Measurements from ENCODE around the gene TRMU. TPM values are rescaled to one million over a fixed set of nuclear protein-coding genes. Genes with fewer than 3 reads are reported as not detected.

The TRMU gene
- polyA plus RNA-seq, 1 donor = 30.1 TPM

DNA sequence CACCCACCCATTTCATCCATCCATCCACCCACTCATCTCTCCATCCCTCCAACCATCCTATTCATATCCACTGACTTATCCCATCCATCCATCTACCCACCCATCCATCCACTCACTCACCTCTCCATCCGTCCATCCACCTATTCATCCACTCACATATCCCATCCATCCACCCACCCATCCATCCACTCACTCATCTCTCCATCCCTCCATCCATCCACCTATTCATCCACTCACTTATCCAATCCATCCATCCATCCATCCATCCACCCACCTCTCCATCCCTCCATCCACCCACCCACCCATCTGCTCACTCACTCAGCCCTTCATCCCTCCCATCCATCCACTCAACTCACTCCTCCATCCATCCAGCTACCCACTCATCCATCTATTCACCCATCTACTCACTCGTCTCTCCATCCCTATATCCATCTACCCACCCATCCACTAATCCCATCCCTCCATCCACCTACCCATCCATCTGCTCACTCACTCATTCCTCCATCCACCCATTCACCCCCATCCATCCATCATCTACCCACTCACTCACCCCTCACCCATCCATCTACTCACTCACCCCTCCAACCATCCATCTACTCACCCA, 36.2 kb downstream of the TRMU start:
- DNase-seq = no peak

DNA sequence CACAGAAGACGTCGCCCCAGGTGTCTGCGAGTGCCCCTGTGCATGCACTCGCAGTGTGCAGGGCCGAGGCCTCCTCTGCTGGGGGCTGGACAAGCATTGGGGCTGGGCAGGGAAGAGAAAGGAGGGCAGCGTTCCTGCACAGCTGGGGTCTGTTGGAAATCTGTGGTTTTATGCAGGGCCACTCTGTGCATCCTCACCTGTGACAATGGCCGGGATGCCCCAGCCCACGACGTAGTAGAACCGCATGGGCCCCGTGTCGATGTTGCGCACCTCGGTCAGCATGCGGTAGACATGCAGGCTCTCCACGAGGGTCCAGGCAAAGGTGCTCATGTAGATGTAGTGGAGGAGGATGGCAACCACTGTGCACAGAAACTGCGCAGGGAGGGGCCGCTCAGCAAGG, 37.2 kb downstream of the TRMU start:
- no peak for DNase-seq

DNA sequence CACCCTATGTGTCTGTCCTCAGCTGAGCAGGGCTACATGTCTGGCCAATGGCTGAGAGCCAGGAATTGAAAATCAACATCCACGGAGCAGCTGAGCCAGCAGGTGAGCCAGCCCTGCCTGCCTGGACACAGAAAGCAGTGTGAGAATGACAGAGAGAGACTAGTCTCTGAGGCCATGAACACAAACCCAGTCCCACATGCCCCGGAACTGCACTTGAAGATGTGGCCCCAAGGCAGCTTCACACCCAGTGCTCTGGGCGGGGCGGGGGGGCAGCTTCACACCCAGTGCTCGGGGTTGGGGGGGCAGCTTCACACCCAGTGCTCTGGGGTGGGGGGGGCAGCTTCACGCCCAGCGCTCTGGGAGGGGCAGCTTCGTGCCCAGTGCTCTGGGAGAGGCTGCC, 37.6 kb downstream of the TRMU start:
- DNase-seq = no peak

DNA sequence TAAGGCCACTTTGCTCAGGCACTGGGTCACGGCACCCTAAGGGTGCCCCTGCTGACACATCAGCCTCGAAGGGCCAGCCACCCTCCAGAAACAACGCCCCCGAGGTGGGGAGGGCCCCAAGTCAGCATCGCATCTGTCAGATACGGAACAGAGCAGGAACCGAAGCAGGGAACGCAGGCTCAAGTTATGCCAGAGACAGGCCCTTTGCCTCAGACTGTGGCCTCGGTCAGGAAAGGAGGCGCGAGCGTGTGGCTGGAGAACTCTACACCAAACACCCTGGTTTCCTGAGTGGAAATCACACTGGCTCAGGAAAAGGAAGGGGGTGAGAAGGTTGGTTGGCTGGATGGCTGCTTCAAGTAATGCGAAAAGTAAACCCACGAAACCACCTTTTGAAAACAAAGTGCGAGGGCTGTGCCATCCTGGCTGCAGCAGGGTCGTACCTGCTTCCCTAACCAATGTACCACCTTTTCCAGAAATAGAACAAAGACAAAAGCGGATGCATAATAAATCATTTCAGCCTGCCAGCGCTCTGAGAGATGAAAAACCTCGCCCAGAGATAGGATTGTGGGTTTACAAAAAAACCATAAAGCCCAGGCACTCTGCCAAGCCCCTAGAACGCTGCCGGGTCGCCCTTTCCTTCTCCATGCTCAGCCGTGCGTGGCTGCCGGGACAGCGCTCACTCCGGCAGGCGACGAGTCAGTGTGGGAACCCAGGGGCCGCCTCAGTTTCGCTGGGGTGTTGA, 38.6 kb downstream of the TRMU start:
- no peak for DNase-seq

DNA sequence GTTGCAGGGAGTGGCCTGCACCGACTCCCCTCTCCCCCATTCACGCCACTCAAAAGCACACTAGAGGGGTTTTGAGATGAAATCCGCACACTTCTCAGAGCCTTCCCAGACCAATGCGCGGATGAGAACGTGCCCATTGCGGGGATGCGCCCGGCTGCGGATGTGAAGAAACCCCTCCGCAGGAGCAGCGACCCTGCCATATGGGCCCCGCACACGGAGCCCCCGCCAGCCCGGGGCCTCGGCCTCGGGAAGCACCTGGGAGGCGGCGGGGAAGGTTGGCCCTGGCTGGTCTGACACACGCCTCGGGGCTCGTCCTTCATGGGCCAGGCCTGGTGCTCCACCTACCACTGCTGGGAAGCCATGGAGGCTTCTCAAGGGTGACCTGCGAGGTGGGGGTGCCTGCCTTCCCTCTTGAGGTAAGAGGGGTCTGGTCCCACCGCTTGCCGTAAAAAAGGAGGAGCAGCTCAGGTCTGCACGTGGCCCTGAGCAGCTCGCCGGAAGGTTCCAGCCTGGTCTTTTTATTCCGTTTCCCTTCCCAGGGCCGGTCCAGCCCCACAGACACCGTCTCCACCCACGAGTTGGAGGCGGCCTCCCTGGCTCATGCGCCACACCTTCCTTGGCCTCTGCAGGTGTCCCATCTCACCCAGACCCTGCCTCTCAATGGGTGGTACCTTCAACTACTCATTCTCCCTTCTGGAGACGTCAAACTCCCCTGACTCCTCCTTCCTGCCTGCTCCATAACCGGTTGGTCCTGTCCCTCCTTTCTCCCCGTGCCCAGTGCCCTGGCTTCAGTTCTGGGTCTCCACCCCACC, 39.4 kb downstream of the TRMU start:
- no peak for DNase-seq

DNA sequence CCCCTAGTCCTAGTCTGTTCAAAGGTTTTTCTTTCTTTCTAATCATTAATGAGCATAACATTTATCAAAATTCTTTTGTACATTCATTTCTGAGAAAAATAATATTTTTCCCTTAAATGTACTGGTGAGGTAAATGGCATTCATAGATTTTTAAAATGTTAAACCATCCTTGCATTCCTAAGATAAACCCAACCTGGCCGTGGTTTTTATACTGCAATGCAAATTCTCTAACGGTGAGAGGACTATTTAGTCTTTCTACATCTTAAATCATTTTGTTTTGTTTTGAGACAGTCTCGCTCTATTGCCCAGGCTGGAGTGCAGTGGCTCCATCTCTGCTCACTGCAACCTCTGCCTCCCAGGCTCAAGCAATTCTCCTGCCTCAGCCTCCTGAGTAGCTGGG, 40.6 kb downstream of the TRMU start:
- DNase-seq = no peak

DNA sequence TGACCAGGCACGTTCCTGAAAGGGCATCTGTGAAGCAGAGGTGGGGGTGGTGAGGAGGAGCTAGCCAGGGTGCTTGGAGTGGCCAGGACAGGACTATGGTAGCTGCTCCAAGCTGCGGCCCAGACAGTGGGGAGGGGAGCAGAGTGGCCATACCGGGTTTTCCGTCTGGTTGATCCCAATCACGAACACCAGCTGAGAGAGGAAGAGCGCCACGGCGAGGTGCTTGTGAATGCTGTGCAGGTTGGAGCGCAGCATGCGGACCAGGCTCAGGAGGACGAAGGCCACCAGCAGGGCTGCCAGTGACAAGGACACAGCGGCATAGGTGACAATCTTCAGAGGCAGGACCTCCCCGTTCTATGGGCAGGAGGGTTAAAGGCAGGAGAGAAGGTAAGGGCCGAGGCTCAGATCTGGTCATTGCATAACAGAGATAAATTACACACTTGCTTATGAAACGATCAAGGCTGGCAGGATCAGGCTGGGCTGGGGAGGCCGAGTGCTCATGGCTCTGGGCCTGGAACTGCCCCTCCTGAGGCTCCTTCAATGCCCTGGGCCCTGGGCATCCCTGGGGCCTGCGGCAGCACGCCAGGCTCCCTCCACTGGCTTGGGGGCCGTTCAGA, 41.5 kb downstream of the TRMU start:
- no peak for DNase-seq

DNA sequence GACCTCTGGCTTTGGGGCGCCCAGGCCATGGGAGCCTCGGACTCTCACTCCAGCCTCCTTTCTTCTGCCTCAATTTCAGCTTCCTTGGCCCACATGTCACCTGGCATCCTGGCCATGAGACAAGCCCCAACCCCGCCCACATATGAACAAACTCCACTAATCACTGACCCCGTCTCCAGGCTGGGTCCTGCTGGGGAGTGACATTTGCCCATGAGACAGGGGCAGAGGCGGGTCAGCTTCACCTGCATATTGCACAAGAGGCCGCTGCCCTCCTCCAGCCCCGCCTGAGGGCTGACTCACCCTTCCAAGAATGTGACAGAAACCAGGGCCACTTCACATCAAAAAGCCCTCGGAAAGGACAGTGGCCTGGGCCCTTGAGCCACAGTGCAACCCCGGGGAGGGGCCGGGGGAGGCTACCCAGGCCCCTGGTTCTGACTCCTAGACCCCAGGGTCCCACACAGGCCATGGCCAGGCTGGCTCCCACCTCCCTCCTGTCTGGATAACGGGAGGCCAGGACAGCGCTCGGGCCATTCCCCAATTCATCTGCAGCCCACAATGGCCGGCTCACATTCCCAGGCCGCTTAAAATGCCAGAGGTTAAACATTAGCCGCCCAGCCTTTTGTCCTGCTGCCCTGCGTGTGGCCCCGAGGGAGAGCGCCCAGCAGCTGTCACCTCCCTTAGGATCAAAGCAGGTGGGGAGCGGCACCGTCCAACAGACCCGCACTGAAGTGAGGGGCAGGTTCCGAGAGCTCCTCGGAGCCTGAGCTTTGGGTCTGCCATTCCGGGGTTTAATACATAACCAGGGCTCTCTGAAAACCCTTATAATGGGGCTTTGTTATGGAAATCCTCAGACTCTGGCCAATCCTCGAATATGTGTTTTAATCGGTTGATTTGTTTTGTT, 42.3 kb downstream of the TRMU start:
- DNase-seq = no peak

DNA sequence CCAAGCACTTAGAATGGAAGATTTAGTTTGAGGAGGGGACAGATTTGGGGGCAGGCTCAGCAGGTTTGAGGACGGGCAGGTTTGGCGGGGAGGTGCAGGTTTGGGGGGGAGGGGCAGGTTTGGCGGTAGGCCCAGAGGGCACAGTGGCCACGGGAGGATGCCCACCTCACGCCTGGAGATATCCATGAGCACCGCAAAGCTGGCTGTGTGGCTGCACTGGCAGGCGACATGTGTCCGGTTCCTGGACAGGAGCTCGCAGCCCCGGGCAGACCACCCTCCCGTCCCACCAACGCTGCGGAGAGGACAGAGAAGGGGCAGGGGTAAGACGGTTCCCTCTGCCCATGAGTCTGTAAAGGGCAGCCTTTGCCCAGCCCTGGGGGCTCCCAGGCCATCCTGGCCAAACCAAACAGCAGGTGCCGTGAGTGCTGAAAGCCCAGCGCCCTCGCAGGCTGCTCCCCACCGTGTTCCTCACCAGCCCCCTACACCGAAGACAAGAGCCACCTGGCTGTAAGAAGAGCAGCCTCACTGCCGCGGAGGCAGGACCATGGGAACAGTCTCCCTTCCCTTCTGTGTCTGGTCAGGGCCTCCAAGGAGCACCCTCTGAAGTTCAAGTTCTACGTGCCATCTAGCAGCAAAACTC, 43.0 kb downstream of the TRMU start:
- DNase-seq = no peak

DNA sequence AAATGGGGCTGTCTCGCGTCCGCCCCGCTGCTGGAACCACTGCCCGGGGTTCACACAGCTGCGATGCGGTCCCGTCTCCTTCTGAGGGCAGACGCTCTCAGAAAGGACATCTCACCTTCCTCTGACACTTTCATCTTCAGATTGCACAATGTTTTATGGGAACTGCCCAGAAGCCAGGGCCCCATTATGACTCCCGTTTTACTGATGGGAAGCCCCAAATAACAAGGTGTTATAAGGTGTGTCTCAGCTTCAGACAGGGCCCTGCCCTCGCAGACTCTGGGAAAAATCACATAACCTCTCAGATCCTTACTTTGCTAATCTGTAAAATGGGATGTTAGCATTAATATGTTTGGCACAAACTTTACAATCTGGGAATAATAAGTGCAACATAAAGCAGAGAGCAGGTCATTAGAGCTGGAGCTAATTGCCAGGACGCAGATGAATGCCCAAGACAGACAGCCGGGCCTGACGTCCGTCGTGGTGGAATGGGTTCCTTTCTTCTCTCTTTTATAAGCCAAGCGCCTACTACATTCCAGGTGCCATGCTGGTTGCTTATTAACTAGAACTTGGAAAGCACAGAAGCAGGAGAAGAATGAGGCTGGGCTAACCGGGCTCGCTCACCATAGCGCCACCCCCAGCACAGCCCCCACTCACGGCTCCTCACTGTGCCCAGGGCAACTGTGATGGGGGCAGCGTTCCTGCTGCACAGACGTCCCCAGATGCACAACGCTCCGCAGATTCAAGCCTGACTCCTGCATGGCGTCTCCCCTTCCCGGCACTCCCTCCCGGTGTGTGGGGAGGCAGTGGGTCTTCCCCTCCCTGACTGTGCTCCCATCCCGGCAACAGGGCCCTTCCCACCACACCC, 43.8 kb downstream of the TRMU start:
- DNase-seq = no peak

DNA sequence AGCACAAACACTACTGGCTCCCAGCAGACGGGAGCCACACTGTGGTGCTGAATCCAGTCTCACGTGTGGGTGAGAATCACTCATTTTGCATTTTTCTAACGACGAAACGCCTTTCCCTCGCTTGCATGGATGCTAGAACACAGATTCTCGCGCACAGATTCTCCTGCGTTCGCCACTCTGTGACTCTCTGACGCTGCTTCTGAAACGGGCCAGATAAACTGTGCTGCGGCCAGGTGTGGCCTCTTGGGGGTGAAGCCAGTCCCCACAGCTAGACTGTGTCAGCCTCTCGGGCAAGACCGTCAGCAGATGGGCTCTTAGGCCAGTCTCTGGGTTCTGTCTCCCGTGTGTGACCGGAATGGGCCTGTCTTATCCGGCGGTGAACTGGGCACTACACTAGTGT, 44.6 kb downstream of the TRMU start:
- no peak for DNase-seq

DNA sequence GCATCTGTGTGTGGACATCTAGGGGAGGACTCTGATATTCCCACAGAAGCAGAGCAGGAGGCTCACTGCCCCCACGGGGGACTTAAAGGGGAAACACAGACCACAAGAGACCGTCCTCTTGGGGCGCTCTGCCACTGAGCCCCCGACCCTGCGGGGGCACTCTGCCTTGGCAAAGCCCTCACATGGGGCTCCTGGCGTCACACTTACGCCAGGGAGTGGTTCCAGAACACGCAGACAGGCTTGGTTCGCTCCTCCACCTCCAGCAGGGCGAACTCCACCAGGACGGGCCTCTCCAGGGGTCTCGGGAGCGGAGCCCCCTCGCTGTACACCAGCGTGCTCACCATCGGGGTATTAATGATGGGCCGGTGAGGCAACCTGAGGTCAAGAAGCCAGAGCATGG, 45.1 kb downstream of the TRMU start:
- DNase-seq = no peak

DNA sequence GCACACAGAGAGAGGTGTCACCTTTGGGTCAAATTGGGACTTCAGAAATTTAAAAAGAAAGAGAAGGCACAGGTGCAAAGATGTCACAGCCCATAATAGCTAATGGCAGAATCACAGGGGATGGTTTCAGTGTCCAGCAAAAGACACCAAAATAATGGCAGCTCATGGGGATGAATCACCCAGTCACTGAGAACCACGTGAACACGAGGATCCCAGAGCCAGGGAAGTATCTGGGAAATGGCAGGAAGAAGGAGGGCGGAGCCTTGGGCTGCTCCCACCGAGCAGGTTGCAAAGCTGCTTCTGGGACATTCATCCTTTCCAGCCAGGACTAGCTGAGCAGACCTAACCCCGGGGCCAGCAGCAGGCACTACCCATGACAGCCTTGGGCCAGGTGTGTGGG, 45.6 kb downstream of the TRMU start:
- no peak for DNase-seq

DNA sequence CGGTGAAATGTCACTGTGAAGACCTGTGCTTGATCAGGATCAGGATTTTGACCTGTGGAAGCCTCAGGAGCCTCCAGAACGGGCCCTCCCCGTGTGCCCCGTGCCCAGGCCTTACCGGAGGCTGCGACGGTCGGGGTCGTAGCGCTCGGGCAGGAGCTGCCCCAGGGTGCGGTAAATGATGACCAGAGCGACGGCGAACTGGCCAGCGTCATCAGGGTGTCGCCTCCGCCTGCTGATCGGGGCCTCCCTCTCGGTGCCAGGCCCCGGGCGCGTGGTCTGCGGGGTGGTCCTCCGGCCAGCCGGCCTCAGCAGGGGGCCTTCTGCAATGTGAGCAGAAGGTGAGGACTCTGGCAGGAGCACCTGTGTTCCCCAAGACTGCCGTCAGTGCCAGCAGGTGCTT, 46.2 kb downstream of the TRMU start:
- no peak for DNase-seq

DNA sequence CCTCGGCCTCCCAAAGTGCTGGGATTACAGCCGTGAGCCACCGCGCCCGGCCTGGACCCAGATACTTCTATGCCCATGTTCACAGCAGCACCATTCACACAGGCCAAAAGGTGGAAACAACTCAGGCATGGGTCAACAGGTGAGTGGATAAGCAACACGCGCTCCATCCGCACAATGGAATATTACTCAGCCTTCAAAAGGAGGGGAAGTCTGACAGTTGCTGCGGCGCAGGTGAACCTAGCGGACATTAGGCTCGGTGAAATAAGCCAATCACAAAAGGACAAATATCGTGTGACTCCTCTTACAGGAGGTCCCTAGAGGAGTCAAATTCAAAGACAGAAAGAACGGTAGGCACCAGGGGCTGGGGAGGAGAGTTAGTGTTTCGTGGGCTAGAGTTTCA, 47.0 kb downstream of the TRMU start:
- DNase-seq = no peak

DNA sequence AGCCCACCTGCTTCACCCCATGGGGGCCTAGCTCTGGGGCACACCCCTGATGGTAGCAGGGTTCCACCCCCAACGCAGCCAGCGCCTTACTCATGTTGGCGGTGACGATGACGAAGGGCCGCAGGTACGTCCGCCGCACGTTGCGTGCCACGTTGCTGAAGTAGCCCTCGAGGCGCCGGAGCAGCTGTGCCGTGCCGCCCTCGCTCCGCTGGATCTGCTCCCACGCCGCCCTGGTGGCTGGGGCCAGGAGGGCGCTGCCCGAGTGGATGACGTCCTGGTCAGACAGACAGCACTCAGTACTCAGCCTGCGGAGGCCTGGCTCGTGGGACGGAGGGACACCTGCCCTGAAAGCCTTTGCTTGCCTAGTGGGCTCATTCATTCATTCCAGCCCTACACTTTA, 50.8 kb downstream of the TRMU start:
- no peak for DNase-seq

DNA sequence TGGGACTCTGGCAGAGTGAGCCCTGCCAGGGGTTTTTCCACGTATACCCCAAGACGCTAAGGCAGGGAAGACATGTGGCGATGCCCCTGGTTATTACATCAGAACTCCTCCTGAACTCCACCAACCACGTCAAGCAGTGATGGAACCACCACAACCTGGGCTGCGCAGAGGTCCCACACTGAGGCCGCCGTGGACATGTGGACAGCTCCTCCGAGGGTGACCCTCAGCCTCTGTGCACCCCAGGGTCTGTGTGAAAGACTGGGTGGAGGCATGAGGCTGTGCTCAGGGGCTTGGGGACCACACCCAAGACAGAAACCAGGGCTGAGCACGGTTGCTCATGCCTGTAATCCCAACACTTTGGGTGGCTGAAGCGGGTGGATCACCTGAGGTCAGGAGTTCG, 52.2 kb downstream of the TRMU start:
- DNase-seq = no peak

DNA sequence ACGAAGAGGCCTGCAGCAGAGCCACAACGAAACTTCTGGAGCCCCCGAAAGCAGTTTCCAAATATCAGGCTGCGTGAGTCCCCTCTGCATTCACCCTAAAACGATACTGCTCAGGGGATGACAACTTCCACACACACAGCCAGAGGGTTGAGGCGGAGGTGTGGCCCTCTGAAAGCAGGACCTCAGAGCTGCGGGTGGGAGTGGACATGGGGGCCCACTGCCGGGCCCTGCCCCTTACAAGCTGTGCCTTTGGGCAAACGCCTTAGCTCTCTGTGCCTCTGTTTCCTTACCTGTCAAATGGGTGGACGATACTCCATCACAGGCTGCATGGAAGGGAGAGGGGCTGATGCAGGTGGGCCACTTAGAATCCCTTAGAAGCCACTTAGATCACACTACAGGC, 53.1 kb downstream of the TRMU start:
- DNase-seq = no peak

DNA sequence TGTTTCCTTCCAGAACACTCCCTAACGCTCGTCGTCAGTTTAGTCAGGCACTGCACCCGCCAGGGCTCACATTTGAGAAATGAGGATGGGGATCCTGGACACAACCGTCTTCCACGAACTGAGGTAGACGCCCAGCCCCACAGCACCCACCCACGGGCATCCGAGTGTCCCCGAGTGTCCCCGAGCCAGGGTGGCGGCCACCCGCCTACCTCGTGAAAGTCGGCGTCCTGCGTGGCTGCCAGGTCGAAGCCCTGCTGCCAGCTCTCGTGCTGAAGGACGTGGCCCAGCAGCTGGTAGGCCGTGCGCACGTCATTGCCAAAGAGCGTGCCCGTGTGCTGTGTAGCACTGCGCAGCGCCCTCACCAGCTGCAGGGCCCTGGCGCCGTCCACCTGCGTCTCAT, 53.6 kb downstream of the TRMU start:
- no peak for DNase-seq

DNA sequence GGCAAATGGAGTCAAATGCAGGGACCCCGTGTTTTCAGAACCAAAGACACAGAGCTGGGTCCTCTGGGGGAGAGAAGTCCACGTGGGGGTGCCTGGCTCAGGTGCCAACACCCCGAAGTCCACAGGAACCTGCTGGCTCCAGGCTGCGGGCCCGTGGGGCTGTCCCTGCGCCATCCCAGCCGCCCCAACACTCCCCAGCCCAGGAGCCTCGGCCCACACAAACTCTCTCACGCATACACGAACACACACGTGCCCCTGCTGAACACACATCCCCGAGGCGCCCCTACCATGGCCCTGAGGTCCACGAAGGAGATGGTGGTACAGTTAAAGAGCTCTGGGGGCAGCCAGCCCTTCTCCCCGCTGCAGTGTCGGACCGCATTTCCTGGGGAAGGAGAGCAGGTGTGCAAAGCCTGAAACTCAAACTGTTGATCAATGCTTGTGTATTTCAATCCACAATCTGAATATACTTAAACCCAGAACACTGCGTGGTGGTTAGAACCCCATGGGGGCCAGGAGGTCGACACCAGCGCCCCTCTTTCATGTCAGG, 54.7 kb downstream of the TRMU start:
- no peak for DNase-seq

Data from hindlimb muscle (tissue), 1 donor.